GOT3 (cell line): ENCODE measurements around the gene PLAU.
"Not testable (repeated sequence)": the region's sequence is repeated elsewhere in the genome, so short reads cannot be mapped to it uniquely, and the experiment has no call there.

Experiments used
- DNase-seq: peaks from one replicate; lab custom pipeline; 2025; ENCODE audit warnings: mixed read lengths; lab: John Stamatoyannopoulos, UW

PLAU gene

DNA sequence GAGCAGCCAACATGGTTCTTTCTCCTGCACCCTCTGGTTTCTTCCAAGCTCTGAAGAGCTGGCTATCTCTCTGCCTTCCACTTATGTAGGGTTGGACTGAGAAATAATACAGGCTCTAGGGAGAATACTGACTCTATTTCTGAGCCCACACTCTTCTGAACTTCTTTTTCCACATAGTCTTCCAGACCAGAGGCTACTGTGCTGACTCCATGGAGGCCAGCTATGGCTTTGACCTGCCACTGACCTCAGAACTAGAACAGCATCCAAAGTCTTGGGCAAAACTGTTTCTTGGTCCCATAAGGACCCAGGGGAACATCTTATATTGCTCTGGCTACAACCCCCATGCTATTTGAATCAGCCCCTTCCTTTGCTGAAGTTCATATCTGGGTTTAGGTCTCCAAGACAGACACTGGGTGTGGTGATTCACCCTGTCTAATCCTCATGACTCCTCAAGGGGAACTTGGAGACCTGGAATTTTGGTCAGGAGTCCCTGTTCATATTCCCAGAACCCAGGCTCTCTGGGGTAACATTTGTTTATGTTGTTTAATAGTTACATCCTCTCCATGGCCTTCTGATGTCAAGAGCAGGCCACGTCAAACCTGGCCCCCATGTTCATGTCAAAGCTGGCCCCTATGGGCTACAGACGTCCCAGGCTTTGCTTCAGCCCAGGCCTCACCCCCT, 12.1 kb upstream of the PLAU start:
- DNase-seq: no peak

DNA sequence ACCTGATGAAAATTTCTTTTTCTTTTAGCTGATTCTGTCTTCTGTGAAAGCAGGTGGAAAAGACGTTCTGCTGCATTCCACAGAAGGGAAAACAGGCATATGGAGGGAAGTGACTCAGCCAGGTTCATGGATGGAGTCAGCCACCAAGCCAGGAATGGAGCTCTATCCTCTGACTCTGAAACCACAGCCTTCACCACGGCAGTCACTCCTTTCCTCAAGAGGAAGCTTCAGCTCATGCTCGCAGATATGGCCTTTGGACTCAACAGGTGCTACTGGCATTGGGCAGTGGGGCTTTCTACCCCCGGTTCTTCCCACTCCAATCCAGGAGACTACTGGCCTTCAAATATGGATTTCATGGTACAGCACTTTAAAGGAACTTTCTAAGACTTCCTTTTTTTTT, 11.5 kb upstream of the PLAU start:
- no peak for DNase-seq

DNA sequence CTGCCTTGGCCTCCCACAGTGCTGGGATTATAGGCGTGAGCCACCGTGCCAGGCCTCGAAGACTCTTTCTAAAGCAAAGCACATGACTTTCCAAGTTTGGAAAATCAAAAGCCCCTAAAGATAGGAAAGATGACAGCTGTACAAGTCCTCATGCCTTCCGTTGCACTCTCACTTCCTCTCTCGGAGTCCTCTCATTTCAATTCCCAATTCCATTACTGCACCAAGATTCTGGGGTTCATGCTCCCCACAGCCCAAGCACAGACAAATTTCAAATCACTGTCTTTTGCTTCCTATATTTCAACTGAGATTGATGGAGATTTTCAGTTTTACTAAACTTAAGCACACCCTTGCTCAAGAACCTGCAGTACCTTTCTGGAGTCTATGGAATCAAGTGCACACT, 10.9 kb upstream of the PLAU start:
- DNase-seq: no peak

DNA sequence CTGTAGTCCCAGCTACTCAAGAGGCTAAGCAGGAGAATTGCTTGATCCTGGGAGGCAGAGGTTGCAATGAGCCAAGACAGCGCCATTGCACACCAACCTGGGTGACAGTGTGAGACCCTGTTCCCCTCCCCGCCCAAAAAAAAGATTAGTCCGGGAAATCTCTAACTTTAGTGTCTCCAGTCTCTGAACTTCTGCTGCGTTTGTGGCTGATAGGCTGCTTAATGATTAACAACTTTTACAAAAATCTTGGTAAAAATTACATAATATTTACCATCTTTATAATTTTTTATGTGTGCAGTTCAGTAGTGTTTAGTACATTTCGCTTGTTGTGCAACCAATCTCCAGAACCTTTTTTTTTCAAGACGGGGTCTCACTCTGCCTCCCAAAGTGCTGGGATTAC, 9.7 kb upstream of the PLAU start:
- no peak for DNase-seq

DNA sequence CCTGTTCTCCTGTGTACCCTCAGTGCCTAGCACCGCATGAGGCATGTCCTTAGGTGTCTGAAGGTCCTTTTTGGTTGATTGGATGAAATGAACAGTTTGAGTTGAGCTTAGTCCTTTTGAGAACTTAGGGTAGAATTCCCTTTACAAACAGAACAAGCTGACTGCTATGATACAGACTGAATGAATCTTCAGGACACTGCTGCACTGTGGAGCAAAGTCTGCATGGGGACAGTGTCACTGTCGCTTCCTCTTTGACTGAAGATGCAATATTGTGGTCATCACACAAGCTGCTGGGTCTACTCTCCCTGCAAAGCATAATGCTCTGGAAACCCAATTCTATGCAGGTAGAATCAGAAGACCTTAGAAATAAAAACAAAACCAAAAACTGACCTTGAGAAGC, 8.6 kb upstream of the PLAU start:
- no peak for DNase-seq

DNA sequence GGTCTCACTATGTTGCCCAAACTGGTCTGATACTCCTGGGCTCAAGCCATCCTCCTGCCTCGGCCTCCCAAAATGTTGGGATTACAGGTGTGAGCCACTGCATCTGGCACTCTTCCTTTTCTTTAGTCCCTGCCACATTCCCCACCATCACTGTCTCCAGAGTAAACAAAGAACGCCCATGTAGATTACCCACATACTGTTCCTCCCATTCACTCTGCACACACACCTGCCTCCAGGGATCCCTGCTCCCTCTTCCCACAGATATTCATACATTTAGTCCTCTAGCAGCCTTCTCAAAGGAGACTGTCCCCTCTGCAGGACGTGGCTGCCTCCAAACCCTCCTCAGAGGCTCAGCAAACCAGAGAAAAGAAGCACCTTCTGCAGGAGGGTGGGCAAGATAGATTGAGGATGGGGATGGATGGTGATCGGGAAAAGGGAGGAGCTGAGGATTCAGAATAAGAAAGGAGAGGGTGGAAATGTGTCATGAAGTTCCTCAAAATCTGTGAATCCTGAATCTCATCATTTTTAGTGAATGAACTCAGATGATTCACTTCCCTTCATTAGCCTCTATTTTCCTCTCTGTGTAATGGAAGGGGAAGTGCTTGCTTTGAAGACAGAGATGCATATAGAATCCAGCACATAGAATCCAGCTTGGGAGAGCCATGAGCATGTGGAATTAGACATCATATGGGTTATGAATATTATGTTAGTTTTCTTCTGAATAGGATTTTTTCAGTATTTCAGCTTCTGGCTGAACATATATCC, 5.5 kb upstream of the PLAU start:
- no peak for DNase-seq

DNA sequence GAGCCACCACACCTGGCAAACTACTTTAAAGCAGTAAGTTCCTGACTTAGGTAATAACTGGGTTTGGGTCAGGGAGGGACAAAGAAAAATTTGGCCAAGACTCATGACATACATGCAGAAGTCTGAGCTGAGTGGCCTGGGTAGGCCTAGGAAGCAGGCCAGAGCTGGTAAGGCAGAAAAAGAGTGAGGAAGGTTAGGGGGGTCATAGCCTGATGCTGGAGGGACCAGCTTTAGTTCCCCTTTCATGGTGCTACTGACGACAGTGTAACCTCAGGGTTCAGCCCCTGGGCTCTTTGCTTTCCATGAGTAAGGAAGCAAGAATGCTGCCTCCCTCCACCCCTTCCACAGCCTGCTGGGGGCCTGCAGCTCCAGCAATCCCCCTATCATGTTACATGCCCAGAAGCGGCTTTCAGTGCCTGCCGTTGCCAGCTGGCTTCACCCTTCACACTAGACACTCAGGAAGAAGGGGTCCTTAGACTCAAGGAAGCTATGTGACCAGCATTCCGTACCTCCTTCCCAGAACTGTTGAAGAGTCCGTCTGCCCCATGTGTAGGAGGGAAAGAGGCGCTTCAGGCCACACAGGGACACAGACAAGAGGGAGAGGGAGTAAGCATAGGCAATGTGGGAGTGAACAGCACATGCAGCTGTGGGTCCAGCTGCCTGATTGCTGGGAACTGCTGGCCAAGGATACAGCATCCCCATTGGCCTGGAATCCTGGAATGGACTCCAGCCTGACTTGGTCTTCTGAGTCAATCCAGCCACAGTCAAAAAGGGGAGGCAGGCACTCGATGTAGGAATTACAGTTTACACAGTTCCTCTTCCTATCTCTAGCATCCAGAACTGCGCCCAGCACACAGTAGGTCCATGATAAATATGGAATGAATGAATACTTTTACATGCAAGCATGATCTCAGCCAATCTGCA, 4.1 kb upstream of the PLAU start:
- peak; percentile 46 for DNase-seq

DNA sequence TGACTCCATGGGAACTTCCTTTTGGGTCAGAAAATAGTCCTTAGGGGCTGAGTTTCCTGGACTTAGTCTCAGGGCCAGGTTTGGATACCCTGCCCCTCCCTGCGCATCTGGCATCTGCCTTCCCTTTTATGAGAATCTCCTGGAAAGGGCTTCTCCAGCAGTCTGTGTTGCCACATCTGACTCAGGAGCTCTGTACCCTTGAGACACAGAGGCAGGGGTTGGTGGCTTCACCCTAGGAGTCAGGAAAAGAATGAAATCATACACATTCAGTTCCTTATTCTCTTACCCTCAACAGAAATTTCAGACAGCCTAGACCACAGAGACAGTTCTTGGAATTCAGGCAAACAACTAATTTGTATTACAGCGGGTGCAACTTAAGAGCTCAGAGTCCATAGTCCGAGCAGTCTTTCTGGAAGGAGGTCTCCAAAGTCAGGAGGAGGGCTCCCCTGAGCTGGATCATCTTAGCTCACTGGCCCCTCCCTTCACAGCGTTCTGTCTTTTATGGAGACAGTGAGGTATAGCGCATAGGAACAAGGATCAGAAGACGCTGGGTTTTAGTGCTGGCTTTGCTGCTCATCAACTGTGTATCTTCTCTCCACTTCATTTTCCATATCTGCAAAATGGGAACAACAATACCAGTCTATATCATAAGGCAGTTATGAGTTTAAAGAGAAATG, 3.0 kb upstream of the PLAU start:
- DNase-seq: no peak

DNA sequence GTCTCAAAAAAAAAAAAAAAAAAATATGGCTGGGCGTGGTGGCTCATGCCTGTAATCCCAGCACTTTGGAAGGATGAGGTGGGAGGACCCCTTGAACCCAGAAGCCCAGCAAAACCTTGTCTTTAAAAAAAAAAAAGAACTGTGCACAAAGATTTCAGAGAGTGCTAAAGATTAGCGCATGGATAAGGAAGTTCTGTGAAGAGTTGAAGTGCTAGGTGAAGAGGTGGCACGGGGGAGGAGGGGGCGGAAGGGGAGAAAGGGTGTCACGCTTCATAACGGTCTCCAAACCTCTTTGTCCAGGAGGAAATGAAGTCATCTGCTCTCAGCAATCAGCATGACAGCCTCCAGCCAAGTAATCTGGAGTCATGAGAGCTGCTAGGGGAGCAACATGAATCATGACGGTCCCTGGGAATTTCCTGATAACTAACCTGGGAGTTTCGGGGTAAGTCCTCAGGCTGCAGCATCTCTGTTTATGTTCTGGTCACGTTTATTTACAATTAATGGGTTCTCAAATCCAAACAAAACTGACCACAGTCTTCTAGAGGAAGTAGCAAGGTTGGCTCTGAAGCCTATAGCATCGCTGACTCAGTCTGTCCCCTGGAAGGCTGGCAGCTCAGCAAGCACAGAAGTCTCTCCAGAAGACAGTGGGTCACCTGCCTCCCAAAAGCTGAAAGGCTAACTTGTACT, 1.9 kb upstream of the PLAU start:
- DNase-seq: no peak

DNA sequence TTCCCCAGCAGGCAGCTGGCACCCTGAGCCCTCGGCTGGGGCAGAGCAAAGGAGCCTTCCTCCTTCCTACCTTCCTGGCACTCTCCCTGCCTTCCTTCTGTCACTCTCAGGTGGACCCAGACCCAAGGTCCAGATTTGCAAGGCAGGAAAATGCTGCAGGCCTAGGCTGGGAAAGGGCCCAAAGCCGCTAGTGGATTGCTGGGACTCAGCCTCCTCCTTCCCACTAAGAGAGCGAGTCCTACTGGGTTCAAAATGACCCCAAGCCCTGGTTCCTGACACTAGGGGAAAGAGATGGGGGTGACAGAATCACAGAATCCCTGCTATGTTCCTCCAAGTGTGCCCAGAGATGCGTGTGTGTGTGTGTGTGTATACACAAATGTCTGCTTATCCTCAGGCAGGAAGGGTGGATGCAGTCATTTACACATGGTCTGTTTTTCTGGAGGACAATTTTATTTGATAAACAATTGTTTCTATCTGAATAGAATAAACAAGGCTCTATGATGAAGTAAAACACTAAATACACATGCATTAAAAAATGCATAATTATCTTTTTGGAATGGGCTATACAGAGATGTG, 1.3 kb upstream of the PLAU start:
- DNase-seq: no peak

DNA sequence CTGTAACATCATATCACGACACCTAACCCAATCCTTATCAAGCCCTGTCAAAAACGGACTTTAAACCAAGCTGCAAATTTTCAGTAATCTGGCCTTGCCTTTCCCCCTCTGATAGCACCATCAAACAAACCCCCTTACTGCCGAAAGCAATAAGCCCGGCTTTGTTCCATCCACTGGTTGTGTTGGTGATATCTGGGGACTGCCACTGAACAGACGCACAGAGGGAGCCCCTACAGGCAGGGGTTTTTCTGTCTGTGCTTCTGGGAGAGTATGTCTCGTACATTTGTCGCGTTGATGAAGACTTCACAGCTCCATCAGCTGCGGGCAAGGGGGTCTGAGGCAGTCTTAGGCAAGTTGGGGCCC, 550 bp upstream of the PLAU start:
- no peak for DNase-seq

DNA sequence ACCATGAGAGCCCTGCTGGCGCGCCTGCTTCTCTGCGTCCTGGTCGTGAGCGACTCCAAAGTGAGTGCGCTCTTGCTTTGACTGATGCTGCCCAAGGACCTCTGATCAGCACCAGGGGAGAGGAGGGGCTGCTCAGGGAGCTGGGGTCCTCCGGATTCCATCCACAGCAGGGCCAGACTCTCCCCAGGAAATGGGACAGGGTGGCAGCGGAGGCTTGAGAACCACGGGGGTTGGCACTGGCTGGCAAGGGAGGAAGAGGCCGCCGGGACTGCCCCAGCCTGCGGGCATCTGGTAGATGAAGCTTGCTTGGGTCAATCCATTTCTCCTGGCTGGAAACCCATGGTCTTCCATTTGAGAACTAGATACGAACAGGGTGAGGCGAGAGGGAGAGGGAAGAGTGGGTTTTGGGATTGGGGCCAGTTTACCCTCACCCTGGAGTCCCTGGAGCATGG, 647 bp downstream of the PLAU start:
- DNase-seq: no peak

DNA sequence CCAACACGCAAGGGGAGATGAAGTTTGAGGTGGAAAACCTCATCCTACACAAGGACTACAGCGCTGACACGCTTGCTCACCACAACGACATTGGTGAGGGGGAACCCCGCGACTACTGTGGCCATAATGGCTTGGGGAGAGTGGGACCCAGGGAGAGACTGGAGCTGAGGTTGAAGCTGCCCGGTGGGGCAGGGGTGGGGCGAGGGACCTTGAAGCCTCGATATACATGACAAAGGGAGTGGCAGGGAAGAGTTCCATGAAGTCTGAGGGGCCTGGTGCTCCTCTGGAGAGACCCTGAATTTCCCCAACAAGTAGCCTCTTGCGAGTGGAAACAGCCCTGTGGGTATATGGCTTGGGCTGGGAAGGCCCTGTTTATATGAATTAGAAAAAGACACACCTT, 3.1 kb downstream of the PLAU start:
- no peak for DNase-seq

DNA sequence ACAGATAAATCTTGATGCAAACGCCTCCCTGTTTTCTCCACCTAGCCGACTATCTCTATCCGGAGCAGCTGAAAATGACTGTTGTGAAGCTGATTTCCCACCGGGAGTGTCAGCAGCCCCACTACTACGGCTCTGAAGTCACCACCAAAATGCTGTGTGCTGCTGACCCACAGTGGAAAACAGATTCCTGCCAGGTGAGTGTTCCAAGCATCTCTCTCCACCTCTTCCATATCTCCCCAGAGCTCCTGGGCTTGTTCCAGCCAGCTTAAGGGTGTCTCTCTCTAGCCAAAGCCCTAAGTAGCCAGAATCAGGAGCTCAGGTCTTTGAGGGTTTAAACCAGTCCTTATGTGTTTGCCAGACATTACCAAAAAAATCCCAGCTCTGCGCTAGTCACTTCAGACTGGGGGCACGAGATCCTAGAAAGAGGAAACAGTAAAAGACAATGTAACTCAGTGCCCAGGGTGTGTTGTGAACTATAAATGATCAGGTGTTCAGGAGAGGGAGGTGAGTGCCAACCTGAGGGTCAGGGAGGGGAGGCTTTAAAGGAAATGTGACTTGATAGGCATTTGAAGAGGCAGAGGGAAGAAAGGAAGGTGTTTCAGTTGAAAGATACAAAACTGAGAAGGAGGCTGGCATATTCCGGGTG, 4.4 kb downstream of the PLAU start:
- DNase-seq: no peak

DNA sequence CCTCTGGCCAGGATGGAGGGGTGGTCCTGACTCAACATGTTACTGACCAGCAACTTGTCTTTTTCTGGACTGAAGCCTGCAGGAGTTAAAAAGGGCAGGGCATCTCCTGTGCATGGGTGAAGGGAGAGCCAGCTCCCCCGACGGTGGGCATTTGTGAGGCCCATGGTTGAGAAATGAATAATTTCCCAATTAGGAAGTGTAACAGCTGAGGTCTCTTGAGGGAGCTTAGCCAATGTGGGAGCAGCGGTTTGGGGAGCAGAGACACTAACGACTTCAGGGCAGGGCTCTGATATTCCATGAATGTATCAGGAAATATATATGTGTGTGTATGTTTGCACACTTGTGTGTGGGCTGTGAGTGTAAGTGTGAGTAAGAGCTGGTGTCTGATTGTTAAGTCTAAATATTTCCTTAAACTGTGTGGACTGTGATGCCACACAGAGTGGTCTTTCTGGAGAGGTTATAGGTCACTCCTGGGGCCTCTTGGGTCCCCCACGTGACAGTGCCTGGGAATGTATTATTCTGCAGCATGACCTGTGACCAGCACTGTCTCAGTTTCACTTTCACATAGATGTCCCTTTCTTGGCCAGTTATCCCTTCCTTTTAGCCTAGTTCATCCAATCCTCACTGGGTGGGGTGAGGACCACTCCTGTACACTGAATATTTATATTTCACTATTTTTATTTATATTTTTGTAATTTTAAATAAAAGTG, 6.0 kb downstream of the PLAU start:
- DNase-seq: no peak

DNA sequence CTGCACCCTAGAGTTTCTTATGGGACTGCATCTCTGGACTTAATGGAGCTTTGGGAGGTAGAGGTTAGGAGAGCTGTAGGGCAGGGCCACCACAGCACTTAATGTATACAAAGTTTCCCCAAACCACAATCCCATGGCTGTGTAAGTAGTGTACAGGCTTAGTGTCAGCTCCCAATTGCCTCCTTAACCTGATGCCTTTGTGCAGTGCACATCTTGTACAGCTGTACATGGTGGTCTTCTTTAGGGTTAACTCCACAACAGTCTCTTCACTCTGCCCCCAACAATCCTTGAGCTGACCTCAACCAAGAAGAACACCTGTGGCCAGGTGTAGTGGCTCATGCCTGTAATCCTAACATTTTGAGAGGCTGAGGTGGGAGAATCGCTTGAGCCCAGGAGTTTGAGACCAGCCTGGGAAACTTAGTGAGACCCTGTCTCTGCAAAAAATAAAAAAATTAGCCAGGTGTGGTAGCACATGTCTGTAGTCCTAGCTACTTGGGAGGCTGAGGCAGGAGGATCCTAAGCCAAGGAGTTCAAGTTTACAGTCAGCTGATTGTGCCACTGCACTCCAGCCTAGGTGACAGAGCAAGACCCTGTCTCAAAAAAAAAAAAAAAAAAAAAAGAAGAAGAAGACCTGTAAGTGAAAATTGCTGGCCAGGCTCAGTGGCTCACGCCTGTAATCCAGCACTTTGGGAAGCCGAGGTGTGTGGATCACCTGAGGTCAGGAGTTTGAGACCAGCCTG, 6.8 kb downstream of the PLAU start:
- no peak for DNase-seq

DNA sequence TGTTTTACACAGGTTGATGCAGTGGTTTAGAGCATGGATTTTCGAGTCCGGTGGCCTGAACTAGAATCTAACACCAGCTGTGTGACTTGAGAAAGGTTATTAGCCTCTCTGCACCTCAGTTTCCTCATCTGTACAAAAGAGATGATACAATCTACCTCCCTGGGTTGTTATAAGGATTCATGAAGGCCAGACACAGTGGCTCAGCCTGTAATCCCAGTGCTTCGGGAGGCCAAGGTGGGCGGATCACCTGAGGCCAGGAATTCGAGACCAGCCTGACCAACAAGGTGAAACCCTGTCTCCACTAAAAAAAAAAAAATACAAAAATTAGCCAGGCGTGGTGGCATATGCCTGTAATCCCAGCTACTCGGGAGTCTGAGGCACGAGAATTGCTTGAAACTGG, 8.5 kb downstream of the PLAU start:
- not testable (repeated sequence) for DNase-seq

DNA sequence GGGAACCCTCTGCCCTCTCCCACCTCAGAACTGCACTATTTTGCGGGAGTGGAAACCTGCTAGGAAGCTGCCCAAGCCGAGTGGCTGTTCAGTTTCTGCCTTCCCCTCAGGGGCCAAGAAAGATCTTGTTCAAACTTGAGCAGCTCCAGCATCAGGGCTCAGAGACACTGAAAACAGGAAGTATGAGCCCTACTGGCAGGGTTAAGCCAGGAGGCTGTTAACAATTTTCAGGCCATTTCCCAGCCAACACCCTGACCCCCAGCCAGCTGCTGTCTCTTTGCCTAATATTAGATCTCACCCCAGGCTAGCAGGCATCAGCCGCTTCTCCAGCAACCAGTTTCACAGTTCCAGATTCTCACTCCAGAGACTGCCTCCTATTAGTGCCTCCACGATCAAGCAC, 9.2 kb downstream of the PLAU start:
- no peak for DNase-seq
